Muscle layer of duodenum (tissue), 2 donors: Measurements from ENCODE around the gene CDV3.

Experiments used
- H3K27ac ChIP-seq: one replicate; pipeline ENCODE4 v1.7.0; 2013; ENCODE audit warnings: mild to moderate bottlenecking, low read length
- H3K27me3 ChIP-seq: one replicate; pipeline ENCODE4 v1.7.0; 2013; ENCODE audit warnings: low read depth, mild to moderate bottlenecking, control low read depth, low read length
- H3K36me3 ChIP-seq, 2 donors: one replicate each; pipeline ENCODE4 v1.7.0; 2013; ENCODE audit warnings: low read length in 2 of 2, control low read depth in 1 of 2, mild to moderate bottlenecking in 1 of 2; ENCODE audit not compliant: insufficient read depth in 2 of 2, control insufficient read depth in 1 of 2
- H3K4me1 ChIP-seq, 2 donors: one replicate each; pipeline ENCODE4 v1.7.0; 2013; ENCODE audit warnings: low read length in 2 of 2, mild to moderate bottlenecking in 2 of 2, control low read depth in 1 of 2, moderate library complexity in 1 of 2; ENCODE audit not compliant: insufficient read depth in 2 of 2, control insufficient read depth in 1 of 2
- H3K4me3 ChIP-seq, 2 donors: one replicate each; pipeline ENCODE4 v1.7.0; 2013; ENCODE audit warnings: low read length in 2 of 2, low read depth in 1 of 2, mild to moderate bottlenecking in 1 of 2
- H3K9me3 ChIP-seq, 2 donors: one replicate each; pipeline ENCODE4 v1.7.0; 2013; ENCODE audit warnings: low read length in 2 of 2, control low read depth in 1 of 2, mild to moderate bottlenecking in 1 of 2; ENCODE audit not compliant: control insufficient read depth in 1 of 2
- donor health status: healthy.

CDV3 gene

DNA sequence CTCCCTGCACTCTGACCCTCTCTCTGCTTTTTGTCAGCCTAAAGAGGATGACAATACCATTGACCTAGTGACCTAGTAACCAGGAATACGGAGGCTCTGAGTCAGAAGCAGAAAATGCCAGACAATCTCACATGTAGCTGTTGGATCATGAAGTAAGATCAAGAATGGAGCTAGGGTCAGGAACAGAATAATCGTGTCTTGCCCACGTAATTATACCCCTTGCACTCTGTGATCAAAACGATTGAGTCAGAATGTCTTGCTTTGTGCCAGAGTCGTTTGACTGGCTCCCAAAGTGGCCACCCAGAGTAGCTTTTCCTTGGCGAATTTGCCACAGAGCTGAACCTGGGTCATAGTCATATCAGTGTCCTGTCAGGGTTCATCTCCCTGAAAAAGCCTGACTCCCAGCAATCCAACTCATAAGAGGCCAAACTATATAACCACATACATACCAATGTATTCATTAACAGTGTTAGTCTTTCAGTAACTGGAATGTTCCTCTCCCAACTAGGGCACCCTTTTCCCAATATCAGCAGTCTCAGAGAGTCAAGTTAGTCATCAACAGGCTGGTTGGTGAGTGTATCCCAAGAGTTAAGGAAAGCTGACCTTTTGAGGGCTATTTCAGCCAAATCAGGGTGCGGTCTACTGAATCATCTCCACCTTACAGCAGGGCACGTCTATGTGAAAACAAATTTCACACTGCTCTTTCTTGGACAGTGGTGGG is 5.0 kb upstream of the CDV3 start:
- peaks cover 9 to 15% of the 10 kb centered on the region in 2 donors for H3K4me1 ChIP-seq
- H3K4me3 ChIP-seq, result no peak overlapping the region
- H3K27ac ChIP-seq, result no peak overlapping the region

DNA sequence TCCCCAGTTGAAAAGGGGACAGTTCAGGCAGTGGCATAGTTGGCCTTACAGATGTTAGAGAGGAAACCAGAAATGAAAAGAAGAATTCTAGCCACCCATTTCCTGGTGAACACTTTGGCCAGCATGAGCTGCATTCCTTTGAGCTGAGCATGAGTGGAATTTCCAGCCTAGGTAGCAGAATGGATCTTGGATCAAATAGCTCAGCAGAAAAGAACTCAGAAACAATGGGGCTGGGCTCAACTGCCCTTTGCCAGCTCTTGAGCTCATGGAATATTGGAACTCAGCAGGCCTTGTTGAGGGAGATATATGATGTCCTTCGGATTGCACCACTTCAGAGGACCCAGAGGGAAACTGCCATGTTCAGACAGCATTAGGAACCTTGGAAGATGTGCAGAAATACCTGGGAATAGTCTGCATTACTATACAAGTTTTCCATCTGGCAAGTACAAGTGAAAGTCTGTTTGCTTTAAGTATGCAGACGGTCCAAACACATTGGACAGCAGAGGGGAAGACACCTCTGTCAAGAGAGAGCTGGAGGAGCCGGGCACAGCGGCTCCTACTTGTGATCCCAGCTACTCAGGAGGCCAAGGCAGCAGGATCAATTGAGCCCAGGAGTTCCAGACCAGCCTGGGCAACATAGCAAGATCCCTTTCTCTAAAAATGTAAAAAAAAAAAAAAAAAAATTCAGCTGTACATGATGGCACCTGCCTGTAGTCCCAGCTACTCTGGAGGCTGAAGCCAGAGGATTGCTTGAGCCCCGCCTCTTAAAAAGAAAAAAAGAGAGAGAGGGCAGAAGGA is 3.1 kb upstream of the CDV3 start:
- H3K4me3 ChIP-seq, result no peak overlapping the region
- peaks cover 12 to 15% of the 10 kb centered on the region in 2 donors for H3K4me1 ChIP-seq
- H3K27me3 ChIP-seq, result no peaks in the 10 kb centered on the region
- peak overlapping the region; percentile 21 for H3K27ac ChIP-seq
- H3K9me3 ChIP-seq, result no peaks in the 10 kb centered on the region
- no peaks in the 10 kb centered on the region for H3K36me3 ChIP-seq

More for the DNA sequence above, 5.0 kb upstream of the CDV3 start:
- Histone ChIP-seq H3K27me3 (no peaks in the 10 kb centered on the region), H3K36me3 (no peaks in the 10 kb centered on the region), H3K9me3 (no peaks in the 10 kb centered on the region)

DNA sequence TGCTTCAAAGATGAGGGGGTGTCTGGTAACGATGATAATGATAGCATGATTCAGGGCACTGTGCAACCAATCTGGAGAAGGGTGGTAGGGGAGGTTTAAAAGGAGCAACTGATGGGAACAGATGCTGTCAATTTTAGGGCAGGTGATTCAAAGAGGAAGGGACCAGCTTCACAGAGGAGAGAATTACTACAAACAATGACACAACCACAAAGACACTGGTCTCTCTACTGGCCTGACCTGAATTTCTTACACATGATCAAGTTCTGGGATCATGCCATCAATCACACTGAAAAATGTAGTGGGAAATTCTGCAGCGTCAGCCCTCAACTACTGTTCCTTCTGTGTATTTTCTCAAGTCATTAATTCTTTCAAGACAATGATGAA is 2.6 kb upstream of the CDV3 start:
- Histone ChIP-seq H3K4me3 (no peak overlapping the region), H3K36me3 (peaks cover 0 to 2% of the 10 kb centered on the region in 2 donors), H3K27me3 (no peaks in the 10 kb centered on the region), H3K4me1 (peaks cover 18% of the 10 kb centered on the region in 2 donors), H3K27ac (peak overlapping the region; percentile 21), H3K9me3 (no peaks in the 10 kb centered on the region)

DNA sequence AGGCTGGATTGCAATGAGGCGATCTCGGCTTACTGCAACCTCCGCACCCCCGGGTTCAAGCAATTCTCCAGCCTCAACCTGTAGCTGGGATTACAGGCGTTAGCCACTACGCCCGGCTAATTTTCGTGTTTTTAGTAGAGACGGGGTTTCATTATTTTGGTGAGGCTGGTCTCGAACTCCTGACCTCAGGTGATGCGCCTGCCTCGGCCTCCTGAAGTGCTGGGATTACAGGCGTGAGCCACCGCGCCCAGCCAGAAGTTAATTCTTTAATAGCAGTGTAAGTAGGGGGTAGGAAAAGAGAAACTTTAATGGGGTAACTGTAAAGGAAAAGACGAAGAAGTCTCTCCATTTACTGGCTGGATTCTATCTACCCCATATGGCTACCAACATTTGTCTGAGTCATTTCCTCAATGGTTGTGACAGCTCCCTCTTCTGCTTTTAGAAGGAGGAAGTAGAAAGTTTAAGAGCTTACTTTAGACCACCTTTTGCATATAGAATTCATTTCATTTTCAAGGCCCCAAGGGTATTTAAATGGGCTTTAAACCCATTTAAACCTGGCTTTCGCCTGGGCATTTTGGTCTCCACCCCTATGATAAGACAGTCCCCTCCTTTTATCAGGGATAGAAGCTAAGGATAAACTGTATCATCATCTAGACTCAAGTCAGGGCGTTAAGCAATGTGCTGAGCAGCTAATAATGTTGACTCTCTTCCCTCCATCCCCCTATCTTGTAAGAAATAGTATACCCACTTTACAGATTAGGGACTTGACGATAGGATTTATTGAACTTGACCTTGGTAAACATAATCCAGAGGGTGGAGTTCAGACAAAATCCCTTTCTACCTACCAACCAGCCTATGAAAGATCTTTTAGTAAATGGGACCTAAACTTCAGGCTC is 1.1 kb upstream of the CDV3 start:
- peaks cover 24 to 30% of the 10 kb centered on the region in 2 donors for H3K4me1 ChIP-seq
- H3K4me3 ChIP-seq, result peak overlapping the region; percentile 29 to 78

DNA sequence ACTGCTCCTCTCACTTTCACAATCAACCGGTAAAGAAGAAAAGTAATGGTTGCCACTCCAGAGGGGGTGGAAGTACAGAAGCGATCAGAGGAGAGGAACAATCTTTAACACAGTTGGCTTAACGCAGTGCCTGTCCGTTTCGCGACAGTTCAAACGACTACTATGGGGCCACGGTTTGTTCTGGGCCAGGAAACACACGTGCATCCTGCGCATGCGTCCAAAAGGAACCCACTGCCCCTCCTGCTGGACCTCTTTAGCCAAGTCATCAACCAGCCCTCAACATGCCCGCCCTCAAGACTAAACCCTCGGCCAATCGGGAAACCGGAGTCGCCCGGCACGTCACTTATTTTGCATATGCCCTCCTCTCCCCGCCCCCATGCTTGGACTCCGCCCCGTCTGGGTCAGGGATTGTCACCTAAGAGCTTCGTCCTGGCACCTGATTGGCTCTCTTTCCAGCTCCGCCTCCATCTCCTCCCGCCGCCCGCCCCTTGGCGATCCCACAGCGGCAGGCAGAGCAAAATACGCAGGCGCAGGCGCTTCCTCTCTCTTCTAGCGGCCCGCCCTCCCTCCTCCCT is 345 bp upstream of the CDV3 start:
- H3K36me3 ChIP-seq, result peaks cover 9 to 14% of the 10 kb centered on the region in 2 donors
- peak overlapping the region; percentile 50 to 78 for H3K4me3 ChIP-seq
- no peaks in the 10 kb centered on the region for H3K9me3 ChIP-seq
- H3K27ac ChIP-seq, result peak overlapping the region; percentile 100
- H3K4me1 ChIP-seq, result peaks cover 24 to 38% of the 10 kb centered on the region in 2 donors
- H3K27me3 ChIP-seq, result no peaks in the 10 kb centered on the region

More for the DNA sequence above, 1.1 kb upstream of the CDV3 start:
- H3K9me3 ChIP-seq, result no peaks in the 10 kb centered on the region
- peaks cover 4 to 7% of the 10 kb centered on the region in 2 donors for H3K36me3 ChIP-seq
- H3K27ac ChIP-seq, result peak overlapping the region; percentile 100
- H3K27me3 ChIP-seq, result no peaks in the 10 kb centered on the region

DNA sequence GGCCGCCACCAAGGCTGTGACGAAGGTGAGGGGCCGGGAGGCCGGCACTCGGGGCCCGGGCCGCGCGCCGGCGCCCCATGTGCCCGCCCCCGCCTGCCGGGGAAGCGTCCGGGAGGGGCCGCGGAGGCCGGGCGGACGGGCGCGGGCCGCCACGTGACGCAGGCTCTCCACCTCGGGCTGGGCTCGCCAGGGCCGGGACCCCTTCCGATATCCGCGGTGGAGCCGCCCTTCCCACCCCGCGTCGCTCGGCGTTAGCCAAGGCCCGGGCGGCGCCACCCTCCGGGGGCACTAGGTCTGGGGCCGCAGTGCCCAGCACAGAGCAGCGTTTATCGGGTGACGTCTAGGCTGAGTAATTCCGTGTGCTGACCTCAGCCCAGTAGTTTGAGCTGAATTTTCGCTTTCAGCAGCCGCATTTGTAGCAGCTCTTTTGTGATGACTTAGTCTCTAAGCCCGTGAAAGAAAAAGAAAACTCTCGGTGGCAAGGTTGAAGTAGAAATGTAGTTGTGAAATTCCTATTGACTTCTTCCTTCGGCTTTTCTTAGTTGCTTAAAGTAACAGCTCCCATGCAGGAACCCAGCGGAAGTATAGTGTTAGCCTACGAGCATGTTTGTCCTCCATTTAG is 885 bp downstream of the CDV3 start:
- no peaks in the 10 kb centered on the region for H3K9me3 ChIP-seq
- peaks cover 15 to 50% of the 10 kb centered on the region in 2 donors for H3K4me1 ChIP-seq
- peak overlapping the region; percentile 100 for H3K27ac ChIP-seq

DNA sequence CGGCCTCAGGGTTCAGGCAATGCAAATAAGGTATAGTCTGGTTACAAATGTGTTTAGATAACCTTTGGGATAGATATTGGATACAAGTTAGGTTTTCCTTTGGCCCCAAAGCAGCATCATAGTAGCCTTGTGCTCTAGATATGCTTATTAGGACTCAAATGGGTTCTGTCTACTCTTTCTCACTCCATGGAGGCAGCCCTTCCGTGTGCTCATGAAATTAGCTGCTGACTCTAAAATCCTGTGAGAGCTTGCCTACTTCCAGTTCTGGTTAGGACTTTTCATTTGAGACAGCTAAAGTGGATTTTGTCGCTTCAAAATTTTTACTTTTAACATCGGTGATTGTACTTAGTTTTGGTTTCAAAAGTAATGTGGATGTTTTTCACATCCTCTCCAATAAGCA is 1.6 kb downstream of the CDV3 start:
- H3K4me1 ChIP-seq, result peaks cover 15 to 53% of the 10 kb centered on the region in 2 donors
- H3K9me3 ChIP-seq, result no peaks in the 10 kb centered on the region
- H3K27me3 ChIP-seq, result no peaks in the 10 kb centered on the region
- H3K4me3 ChIP-seq, result peak overlapping the region; percentile 71 to 99
- H3K27ac ChIP-seq, result peak overlapping the region; percentile 100
- peaks cover 22 to 23% of the 10 kb centered on the region in 2 donors for H3K36me3 ChIP-seq

More for the DNA sequence above, 885 bp downstream of the CDV3 start:
- Histone ChIP-seq H3K4me3 (peak overlapping the region; percentile 71 to 99), H3K27me3 (no peaks in the 10 kb centered on the region), H3K36me3 (peaks cover 20 to 23% of the 10 kb centered on the region in 2 donors)

DNA sequence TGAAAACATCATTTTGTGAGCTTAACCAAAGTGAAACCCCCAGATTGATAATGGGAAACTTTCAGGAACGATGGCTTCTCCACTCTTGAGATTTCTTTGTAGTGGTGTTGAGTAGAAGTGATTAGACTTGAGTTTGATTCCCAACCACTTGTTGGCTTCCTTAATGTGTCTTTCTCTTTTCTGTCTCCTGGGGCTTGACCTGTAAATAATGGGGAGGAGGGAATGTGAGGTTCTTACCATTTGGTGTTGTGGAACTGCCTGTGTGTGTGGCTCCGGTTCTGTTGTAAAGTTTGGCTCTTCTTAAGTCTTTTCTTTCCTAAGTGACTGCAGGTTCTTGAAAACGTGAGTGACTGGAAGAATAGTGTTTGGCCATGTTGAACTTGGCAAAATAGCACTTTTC is 2.7 kb downstream of the CDV3 start:
- peaks cover 22 to 23% of the 10 kb centered on the region in 2 donors for H3K36me3 ChIP-seq
- H3K4me1 ChIP-seq, result peaks cover 15 to 44% of the 10 kb centered on the region in 2 donors
- H3K27me3 ChIP-seq, result no peaks in the 10 kb centered on the region
- no peaks in the 10 kb centered on the region for H3K9me3 ChIP-seq
- peak overlapping the region; percentile 48 for H3K27ac ChIP-seq
- H3K4me3 ChIP-seq, result peak overlapping the region; percentile 71 to 99

DNA sequence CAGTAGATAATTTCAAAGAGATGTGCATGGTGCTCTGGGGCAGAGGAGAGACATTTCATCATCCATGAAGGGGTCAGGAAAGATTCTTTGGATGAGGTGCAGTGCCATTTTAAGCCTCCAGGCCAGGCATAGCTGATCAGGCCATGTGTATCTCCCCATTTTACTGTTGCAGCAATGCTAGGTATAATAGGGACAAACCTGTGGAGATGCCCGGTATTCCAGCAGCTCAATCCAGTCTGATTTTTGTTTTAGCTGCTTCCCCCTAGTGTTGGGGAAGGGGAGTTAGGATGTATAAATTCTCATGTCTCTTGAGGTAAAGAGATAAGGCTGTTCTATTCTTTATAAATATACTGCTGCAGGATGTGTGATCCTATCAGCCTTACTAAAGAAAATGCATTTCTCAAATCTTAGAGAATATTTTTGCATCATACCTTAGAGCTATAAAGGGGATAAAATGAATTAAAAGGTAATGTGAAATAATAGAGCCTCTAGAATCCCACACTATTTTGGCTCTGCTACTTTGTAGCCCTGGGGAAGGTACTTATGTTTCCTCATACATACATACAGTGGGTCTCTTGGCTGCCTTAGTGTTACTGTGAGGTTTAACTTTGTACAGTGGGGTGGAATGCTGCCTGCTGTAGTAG is 5.2 kb downstream of the CDV3 start:
- Histone ChIP-seq H3K4me1 (peaks cover 9 to 50% of the 10 kb centered on the region in 2 donors), H3K9me3 (no peaks in the 10 kb centered on the region), H3K27me3 (no peaks in the 10 kb centered on the region), H3K4me3 (peak overlapping the region in 1 of 2 donors; percentile 21), H3K36me3 (peaks cover 35 to 37% of the 10 kb centered on the region in 2 donors), H3K27ac (no peak overlapping the region)

DNA sequence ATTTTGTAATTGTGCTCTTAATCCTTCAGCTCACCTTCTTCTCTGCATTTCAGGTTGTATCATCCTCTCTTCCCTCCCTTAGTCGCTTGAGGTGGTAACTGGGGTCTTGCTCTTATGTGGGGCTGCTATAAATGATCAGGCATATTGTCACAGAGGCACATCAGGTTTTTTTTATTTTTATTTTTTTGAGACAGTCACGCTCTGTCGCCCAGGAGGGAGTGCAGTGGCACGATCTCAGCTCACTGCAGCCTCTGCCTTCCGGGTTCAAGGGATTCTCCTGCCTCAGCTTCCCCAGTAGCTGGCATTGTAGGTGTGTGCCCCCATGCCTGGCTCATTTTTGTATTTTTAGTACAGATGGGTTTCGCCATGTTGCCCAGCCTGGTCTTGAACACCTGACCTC is 9.9 kb downstream of the CDV3 start:
- H3K36me3 ChIP-seq, result peaks cover 57 to 69% of the 10 kb centered on the region in 2 donors
- H3K27me3 ChIP-seq, result no peaks in the 10 kb centered on the region
- peaks cover 0 to 18% of the 10 kb centered on the region in 2 donors for H3K4me1 ChIP-seq
- no peak overlapping the region for H3K4me3 ChIP-seq
- no peaks in the 10 kb centered on the region for H3K9me3 ChIP-seq
- H3K27ac ChIP-seq, result no peak overlapping the region
